Measurements from ENCODE around the gene ACO2. TPM values are rescaled to one million over a fixed set of nuclear protein-coding genes. Genes with fewer than 3 reads are reported as not detected.

Gene ACO2
- total RNA-seq, 2 experiments from 2014 or later, result 69.5 to 71.9 TPM

GRCh38 chr22:41522813-41523212 lies 53.9 kb downstream of the ACO2 start:
- CTCF ChIA-PET, result no interaction called here
- H3K27ac Mint-ChIP-seq, result peak overlapping the region; percentile 51

GRCh38 chr22:41523464-41524221 lies 54.7 kb downstream of the ACO2 start:
- no peak overlapping the region for H3K4me3 ChIP-seq (ENCODE audit: low read length)
- Mint-ChIP-seq H3K27ac (peak overlapping the region; percentile 76), H3K27me3 (no peaks in the 10 kb centered on the region), H3K9me3 (no peaks in the 10 kb centered on the region), H3K4me3 (no peak overlapping the region), H3K36me3 (ENCODE audit: low read depth) (peaks cover 47% of the 10 kb centered on the region), H3K4me1 (ENCODE audit: low read depth) (peaks cover 15% of the 10 kb centered on the region)
- H3K27me3 ChIP-seq (ENCODE audit: control insufficient read depth in 1 of 2, insufficient read depth in 2 of 2, low read length in 2 of 2), result no peaks in the 10 kb centered on the region
- H3K9me3 ChIP-seq (ENCODE audit: control insufficient read depth in 1 of 2, insufficient read depth in 1 of 2, low read length in 2 of 2), result no peaks in the 10 kb centered on the region
- peaks cover 28% of the 10 kb centered on the region for H3K4me1 ChIP-seq (ENCODE audit: insufficient read depth, low read length)
- CTCF ChIA-PET, result interaction anchor here (1.3 kb wide), 1 partner anchor 120 kb away, joined by 4 read pairs; no protein-coding TSS in a partner anchor
- no peak for ATAC-seq (ENCODE audit: poor library complexity)
- H3K27ac ChIP-seq (ENCODE audit: low read depth in 1 of 2, low read length in 2 of 2), result no peak overlapping the region
- intact Hi-C loops (cut with DNase I, micrococcal nuclease), result loop anchor here (5.0 to 10.0 kb wide), 2 partner anchors 46 to 599 kb away; no protein-coding TSS in a partner anchor
- peaks cover 52% of the 10 kb centered on the region for H3K36me3 ChIP-seq (ENCODE audit: insufficient read depth, low read length)
- POLR2A ChIA-PET, result interaction anchor here (1.1 to 2.3 kb wide), 5 partner anchors 20 to 78 kb away, joined by 3 to 12 read pairs (median 5); partner anchors contain the start of genes ACO2, PHF5A, PMM1 and POLR3H
- no peak for TF ChIP-seq CTCF (IDR thresholded peaks at IDR 0.05)
- no peak for DNase-seq

More at GRCh38 chr22:41522813-41523212, 53.9 kb downstream of the ACO2 start:
- no peaks in the 10 kb centered on the region for H3K9me3 ChIP-seq (ENCODE audit: control insufficient read depth in 1 of 2, insufficient read depth in 1 of 2, low read length in 2 of 2)
- intact Hi-C loops (cut with DNase I, micrococcal nuclease), result loop anchor here (5.0 to 10.0 kb wide), 2 partner anchors 46 to 598 kb away; no protein-coding TSS in a partner anchor
- POLR2A ChIA-PET, result interaction anchor here (1.1 kb wide), 1 partner anchor 54 kb away, joined by 3 read pairs; the partner anchor contains the start of gene PHF5A
- DNase-seq, result no peak
- H3K4me3 Mint-ChIP-seq, result no peak overlapping the region
- no peak for ATAC-seq (ENCODE audit: poor library complexity)
- TF ChIP-seq CTCF (IDR thresholded peaks at IDR 0.05), result no peak
- peaks cover 15% of the 10 kb centered on the region for H3K4me1 Mint-ChIP-seq (ENCODE audit: low read depth)
- H3K27me3 ChIP-seq (ENCODE audit: control insufficient read depth in 1 of 2, insufficient read depth in 2 of 2, low read length in 2 of 2), result no peaks in the 10 kb centered on the region
- peaks cover 40% of the 10 kb centered on the region for H3K36me3 Mint-ChIP-seq (ENCODE audit: low read depth)
- peaks cover 51% of the 10 kb centered on the region for H3K36me3 ChIP-seq (ENCODE audit: insufficient read depth, low read length)
- no peaks in the 10 kb centered on the region for H3K9me3 Mint-ChIP-seq
- H3K4me1 ChIP-seq (ENCODE audit: insufficient read depth, low read length), result peaks cover 28% of the 10 kb centered on the region
- H3K4me3 ChIP-seq (ENCODE audit: low read length), result no peak overlapping the region
- H3K27ac ChIP-seq (ENCODE audit: low read depth in 1 of 2, low read length in 2 of 2), result no peak overlapping the region
- no peaks in the 10 kb centered on the region for H3K27me3 Mint-ChIP-seq

- no peaks in the 10 kb centered on the region for H3K9me3 ChIP-seq (ENCODE audit: control insufficient read depth in 1 of 2, insufficient read depth in 1 of 2, low read length in 2 of 2)
- no peak for ATAC-seq (ENCODE audit: poor library complexity)
- peaks cover 15% of the 10 kb centered on the region for H3K4me1 Mint-ChIP-seq (ENCODE audit: low read depth)
- intact Hi-C loops (cut with DNase I, micrococcal nuclease), result loop anchor here (5.0 to 10.0 kb wide), 2 partner anchors 47 to 599 kb away; no protein-coding TSS in a partner anchor
- H3K36me3 Mint-ChIP-seq (ENCODE audit: low read depth), result peaks cover 53% of the 10 kb centered on the region
- H3K27ac Mint-ChIP-seq, result peak overlapping the region; percentile 76
- TF ChIP-seq CTCF (IDR thresholded peaks at IDR 0.05), result no peak
- H3K4me1 ChIP-seq (ENCODE audit: insufficient read depth, low read length), result peaks cover 28% of the 10 kb centered on the region
- no peaks in the 10 kb centered on the region for H3K9me3 Mint-ChIP-seq
- no peak for DNase-seq
- H3K36me3 ChIP-seq (ENCODE audit: insufficient read depth, low read length), result peaks cover 58% of the 10 kb centered on the region
- H3K4me3 ChIP-seq (ENCODE audit: low read length), result no peak overlapping the region
- H3K27me3 ChIP-seq (ENCODE audit: control insufficient read depth in 1 of 2, insufficient read depth in 2 of 2, low read length in 2 of 2), result no peaks in the 10 kb centered on the region
- peak overlapping the region in 1 of 2 donors; percentile 43 for H3K27ac ChIP-seq (ENCODE audit: low read depth in 1 of 2, low read length in 2 of 2)
- H3K27me3 Mint-ChIP-seq, result no peaks in the 10 kb centered on the region
- ChIA-PET POLR2A (interaction anchor here (0.7 to 2.3 kb wide), 9 partner anchors 20 to 502 kb away, joined by 3 to 12 read pairs (median 5); partner anchors contain the start of genes ACO2, PHF5A, PMM1 and POLR3H), CTCF (interaction anchor here (0.8 to 1.8 kb wide), 3 partner anchors 20 to 143 kb away, joined by 3 to 4 read pairs (median 3); partner anchors contain the start of gene TEF)
- H3K4me3 Mint-ChIP-seq, result no peak overlapping the region
Measured at GRCh38 chr22:41524251-41524661, 55.3 kb downstream of the ACO2 start.

All from CD4-positive, alpha-beta T cell (primary cell).